Neural cell (in vitro differentiated cells): Measurements from ENCODE around the gene IGLL5.

Experiments
- EP300 ChIP-seq: fragments of 450-650 bp; conservative IDR thresholded peaks from 2 replicates; pipeline ENCODE4 v1.6.1; 2014; ENCODE audit warnings: antibody characterized with exemption, mild to moderate bottlenecking, moderate library complexity; ENCODE audit not compliant: poor library complexity, severe bottlenecking
- EZH2 ChIP-seq: fragments of 200-600, 300-800 bp; shearing (Covaris generic), sonication (generic); IDR thresholded peaks from 2 replicates; pipeline ENCODE4 v1.6.1; 2014; ENCODE audit warnings: antibody characterized with exemption, low read length, borderline replicate concordance, mild to moderate bottlenecking; ENCODE audit not compliant: insufficient read depth, poor library complexity, severe bottlenecking
- POLR2AphosphoS5 ChIP-seq: IDR thresholded peaks from 2 replicates; pipeline ENCODE4 v1.6.1; 2012
- SMC3 ChIP-seq: fragments of 450-650 bp; conservative IDR thresholded peaks from 2 replicates; pipeline ENCODE4 v1.6.1; 2014; ENCODE audit warnings: antibody characterized with exemption, mild to moderate bottlenecking, moderate library complexity; ENCODE audit not compliant: poor library complexity
- TAF1 ChIP-seq: IDR thresholded peaks from 2 replicates; pipeline ENCODE4 v1.6.1; 2012; ENCODE audit warnings: low read depth
- TF ChIP-seq, protein P1 (sequence below): fragments of 450-650 bp; IDR thresholded peaks from 2 replicates; pipeline ENCODE4 v1.5.1; 2014; ENCODE audit warnings: antibody characterized with exemption, mild to moderate bottlenecking, moderate library complexity; ENCODE audit not compliant: poor library complexity, severe bottlenecking
- TF ChIP-seq, protein P2 (sequence below): IDR thresholded peaks from 2 replicates; pipeline ENCODE4 v1.6.1; 2012; ENCODE audit warnings: borderline replicate concordance

DNA sequence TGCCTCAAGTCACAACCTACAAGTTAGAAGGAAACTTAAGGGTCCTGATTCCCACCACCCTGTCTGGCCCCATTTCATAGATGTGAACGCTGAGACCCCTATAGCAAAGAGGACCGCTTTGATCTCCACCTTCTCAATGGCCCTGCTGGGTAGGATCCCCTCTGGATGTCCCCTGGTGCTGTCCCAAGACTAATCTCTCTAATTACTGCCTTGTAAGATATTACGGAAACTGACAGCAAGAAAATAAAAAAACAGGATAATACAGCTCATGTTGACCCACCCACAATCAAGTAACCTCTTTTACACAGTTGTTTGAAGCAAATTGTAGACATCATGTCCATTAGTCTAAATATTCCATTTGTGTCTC lies 20.9 kb downstream of the IGLL5 start:
- TF ChIP-seq, protein P1, sequence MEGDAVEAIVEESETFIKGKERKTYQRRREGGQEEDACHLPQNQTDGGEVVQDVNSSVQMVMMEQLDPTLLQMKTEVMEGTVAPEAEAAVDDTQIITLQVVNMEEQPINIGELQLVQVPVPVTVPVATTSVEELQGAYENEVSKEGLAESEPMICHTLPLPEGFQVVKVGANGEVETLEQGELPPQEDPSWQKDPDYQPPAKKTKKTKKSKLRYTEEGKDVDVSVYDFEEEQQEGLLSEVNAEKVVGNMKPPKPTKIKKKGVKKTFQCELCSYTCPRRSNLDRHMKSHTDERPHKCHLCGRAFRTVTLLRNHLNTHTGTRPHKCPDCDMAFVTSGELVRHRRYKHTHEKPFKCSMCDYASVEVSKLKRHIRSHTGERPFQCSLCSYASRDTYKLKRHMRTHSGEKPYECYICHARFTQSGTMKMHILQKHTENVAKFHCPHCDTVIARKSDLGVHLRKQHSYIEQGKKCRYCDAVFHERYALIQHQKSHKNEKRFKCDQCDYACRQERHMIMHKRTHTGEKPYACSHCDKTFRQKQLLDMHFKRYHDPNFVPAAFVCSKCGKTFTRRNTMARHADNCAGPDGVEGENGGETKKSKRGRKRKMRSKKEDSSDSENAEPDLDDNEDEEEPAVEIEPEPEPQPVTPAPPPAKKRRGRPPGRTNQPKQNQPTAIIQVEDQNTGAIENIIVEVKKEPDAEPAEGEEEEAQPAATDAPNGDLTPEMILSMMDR, result no peak
- TF ChIP-seq EZH2, result no peak
- TF ChIP-seq, protein P2, sequence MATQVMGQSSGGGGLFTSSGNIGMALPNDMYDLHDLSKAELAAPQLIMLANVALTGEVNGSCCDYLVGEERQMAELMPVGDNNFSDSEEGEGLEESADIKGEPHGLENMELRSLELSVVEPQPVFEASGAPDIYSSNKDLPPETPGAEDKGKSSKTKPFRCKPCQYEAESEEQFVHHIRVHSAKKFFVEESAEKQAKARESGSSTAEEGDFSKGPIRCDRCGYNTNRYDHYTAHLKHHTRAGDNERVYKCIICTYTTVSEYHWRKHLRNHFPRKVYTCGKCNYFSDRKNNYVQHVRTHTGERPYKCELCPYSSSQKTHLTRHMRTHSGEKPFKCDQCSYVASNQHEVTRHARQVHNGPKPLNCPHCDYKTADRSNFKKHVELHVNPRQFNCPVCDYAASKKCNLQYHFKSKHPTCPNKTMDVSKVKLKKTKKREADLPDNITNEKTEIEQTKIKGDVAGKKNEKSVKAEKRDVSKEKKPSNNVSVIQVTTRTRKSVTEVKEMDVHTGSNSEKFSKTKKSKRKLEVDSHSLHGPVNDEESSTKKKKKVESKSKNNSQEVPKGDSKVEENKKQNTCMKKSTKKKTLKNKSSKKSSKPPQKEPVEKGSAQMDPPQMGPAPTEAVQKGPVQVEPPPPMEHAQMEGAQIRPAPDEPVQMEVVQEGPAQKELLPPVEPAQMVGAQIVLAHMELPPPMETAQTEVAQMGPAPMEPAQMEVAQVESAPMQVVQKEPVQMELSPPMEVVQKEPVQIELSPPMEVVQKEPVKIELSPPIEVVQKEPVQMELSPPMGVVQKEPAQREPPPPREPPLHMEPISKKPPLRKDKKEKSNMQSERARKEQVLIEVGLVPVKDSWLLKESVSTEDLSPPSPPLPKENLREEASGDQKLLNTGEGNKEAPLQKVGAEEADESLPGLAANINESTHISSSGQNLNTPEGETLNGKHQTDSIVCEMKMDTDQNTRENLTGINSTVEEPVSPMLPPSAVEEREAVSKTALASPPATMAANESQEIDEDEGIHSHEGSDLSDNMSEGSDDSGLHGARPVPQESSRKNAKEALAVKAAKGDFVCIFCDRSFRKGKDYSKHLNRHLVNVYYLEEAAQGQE, result no peak
- no peak for TF ChIP-seq EP300
- no peak for TF ChIP-seq TAF1
- no peak for TF ChIP-seq SMC3
- TF ChIP-seq POLR2AphosphoS5, result no peak
